HG02938 (cell line): Measurements from ENCODE around the gene KCNA5.

Experiments used
- ATAC-seq: cut with Tn5 transposase; IDR thresholded peaks from one replicate; pipeline ENCODE4 v1.9.1; 2021; ENCODE audit warnings: mild to moderate bottlenecking, moderate library complexity; ENCODE audit not compliant: unreplicated experiment

Gene KCNA5

GRCh38 chr12:5059358-5059757 is 15.7 kb downstream of the KCNA5 start:
- ATAC-seq, result no peak

GRCh38 chr12:5060958-5061357 is 17.3 kb downstream of the KCNA5 start:
- no peak for ATAC-seq

- no peak for ATAC-seq
Observed at GRCh38 chr12:5063149-5063548, 19.5 kb downstream of the KCNA5 start.

GRCh38 chr12:5064913-5065490 is 21.3 kb downstream of the KCNA5 start:
- no peak for ATAC-seq

GRCh38 chr12:5066251-5066650 is 22.6 kb downstream of the KCNA5 start:
- no peak for ATAC-seq

- ATAC-seq, result no peak
Observed at GRCh38 chr12:5068126-5068525, 24.4 kb downstream of the KCNA5 start.

- ATAC-seq, result no peak
Observed at GRCh38 chr12:5068619-5069018, 24.9 kb downstream of the KCNA5 start.

GRCh38 chr12:5070090-5070489 is 26.4 kb downstream of the KCNA5 start:
- ATAC-seq, result no peak

GRCh38 chr12:5071496-5071895 is 27.8 kb downstream of the KCNA5 start:
- no peak for ATAC-seq

- ATAC-seq, result no peak
Observed at GRCh38 chr12:5072311-5072710, 28.6 kb downstream of the KCNA5 start.

GRCh38 chr12:5073054-5073453 is 29.4 kb downstream of the KCNA5 start:
- no peak for ATAC-seq

GRCh38 chr12:5073853-5074252 is 30.2 kb downstream of the KCNA5 start:
- no peak for ATAC-seq

- no peak for ATAC-seq
Observed at GRCh38 chr12:5076761-5077160, 33.1 kb downstream of the KCNA5 start.

- ATAC-seq, result no peak
Observed at GRCh38 chr12:5078423-5078822, 34.7 kb downstream of the KCNA5 start.

GRCh38 chr12:5081016-5081415 is 37.3 kb downstream of the KCNA5 start:
- no peak for ATAC-seq

- ATAC-seq, result no peak
Observed at GRCh38 chr12:5083955-5084849, 40.5 kb downstream of the KCNA5 start.

- ATAC-seq, result no peak
Observed at GRCh38 chr12:5085896-5086295, 42.2 kb downstream of the KCNA5 start.

GRCh38 chr12:5087831-5088554 is 44.3 kb downstream of the KCNA5 start:
- ATAC-seq, result no peak

- ATAC-seq, result no peak
Observed at GRCh38 chr12:5088586-5089264, 45.0 kb downstream of the KCNA5 start.

- no peak for ATAC-seq
Observed at GRCh38 chr12:5094551-5094950, 50.9 kb downstream of the KCNA5 start.

- ATAC-seq, result no peak
Observed at GRCh38 chr12:5094986-5095385, 51.3 kb downstream of the KCNA5 start.
